Nephron progenitor cell (in vitro differentiated cells): ENCODE measurements around the gene ARHGAP45.

Experiments
- DNase-seq: peaks from one replicate; pipeline ENCODE4 v3.0.0; 2021
- H3K27ac Mint-ChIP-seq: 2 replicates; pipeline ENCODE4 v1.8.0; 2021; ENCODE audit warnings: mild to moderate bottlenecking, moderate library complexity, mixed read lengths
- H3K27me3 Mint-ChIP-seq: 2 replicates; pipeline ENCODE4 v1.8.0; 2021; ENCODE audit warnings: mild to moderate bottlenecking, low read depth, mixed read lengths; ENCODE audit not compliant: poor library complexity
- H3K36me3 Mint-ChIP-seq: 2 replicates; pipeline ENCODE4 v1.8.0; 2021; ENCODE audit warnings: low read depth, mixed read lengths
- H3K4me1 Mint-ChIP-seq: 2 replicates; pipeline ENCODE4 v1.8.0; 2021; ENCODE audit warnings: mixed read lengths
- H3K4me3 Mint-ChIP-seq: 2 replicates; pipeline ENCODE4 v1.8.0; 2021; ENCODE audit warnings: mild to moderate bottlenecking, moderate library complexity, mixed read lengths
- H3K9me3 Mint-ChIP-seq: 2 replicates; pipeline ENCODE4 v1.8.0; 2021; ENCODE audit warnings: mild to moderate bottlenecking, moderate library complexity, mixed read lengths
- TF ChIP-seq, protein P1 (sequence below): fragments of 200-600 bp; sonication (generic); IDR thresholded peaks from 2 replicates; pipeline ENCODE4 v1.5.0; 2021; ENCODE audit warnings: antibody characterized with exemption

Gene ARHGAP45

GRCh38 chr19:1104311-1105007 is 37.5 kb downstream of the ARHGAP45 start:
- Mint-ChIP-seq H3K27me3 (no peaks in the 10 kb centered on the region), H3K36me3 (no peaks in the 10 kb centered on the region), H3K27ac (no peak overlapping the region), H3K4me1 (peaks cover 34% of the 10 kb centered on the region), H3K4me3 (peak overlapping the region; percentile 79), H3K9me3 (no peaks in the 10 kb centered on the region)
- TF ChIP-seq, protein P1, sequence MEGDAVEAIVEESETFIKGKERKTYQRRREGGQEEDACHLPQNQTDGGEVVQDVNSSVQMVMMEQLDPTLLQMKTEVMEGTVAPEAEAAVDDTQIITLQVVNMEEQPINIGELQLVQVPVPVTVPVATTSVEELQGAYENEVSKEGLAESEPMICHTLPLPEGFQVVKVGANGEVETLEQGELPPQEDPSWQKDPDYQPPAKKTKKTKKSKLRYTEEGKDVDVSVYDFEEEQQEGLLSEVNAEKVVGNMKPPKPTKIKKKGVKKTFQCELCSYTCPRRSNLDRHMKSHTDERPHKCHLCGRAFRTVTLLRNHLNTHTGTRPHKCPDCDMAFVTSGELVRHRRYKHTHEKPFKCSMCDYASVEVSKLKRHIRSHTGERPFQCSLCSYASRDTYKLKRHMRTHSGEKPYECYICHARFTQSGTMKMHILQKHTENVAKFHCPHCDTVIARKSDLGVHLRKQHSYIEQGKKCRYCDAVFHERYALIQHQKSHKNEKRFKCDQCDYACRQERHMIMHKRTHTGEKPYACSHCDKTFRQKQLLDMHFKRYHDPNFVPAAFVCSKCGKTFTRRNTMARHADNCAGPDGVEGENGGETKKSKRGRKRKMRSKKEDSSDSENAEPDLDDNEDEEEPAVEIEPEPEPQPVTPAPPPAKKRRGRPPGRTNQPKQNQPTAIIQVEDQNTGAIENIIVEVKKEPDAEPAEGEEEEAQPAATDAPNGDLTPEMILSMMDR, result no peak
- DNase-seq, result peak; percentile 84

DNA sequence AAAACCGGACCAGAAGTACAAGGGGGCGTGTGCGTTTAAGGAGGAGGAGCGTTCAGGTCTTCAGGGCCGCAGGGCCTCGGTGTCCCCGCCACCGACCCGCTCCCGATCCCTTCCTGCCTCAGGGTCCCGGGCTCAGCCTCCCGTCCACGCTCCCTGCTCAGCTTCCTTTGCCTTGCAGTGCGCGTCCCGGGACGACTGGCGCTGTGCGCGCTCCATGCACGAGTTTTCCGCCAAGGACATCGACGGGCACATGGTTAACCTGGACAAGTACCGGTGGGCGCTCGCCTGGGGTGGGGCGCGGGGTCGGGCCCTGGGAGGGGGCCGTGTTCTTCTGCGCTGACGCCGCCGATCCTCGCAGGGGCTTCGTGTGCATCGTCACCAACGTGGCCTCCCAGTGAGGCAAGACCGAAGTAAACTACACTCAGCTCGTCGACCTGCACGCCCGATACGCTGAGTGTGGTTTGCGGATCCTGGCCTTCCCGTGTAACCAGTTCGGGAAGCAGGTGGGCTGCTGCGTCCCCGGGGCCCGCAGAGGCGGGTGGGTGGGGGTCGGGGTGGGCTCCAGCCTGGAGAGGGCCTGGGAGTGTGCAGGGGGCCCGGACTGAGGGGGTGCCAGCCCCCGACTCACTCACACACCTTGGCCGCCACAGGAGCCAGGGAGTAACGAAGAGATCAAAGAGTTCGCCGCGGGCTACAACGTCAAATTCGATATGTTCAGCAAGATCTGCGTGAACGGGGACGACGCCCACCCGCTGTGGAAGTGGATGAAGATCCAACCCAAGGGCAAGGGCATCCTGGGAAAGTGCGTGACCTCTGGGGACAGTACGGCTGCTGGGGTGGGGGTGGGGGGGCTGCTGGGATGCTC is 38.3 kb downstream of the ARHGAP45 start:
- H3K4me1 Mint-ChIP-seq, result peaks cover 30% of the 10 kb centered on the region
- TF ChIP-seq, protein P1, result no peak
- no peaks in the 10 kb centered on the region for H3K27me3 Mint-ChIP-seq
- H3K9me3 Mint-ChIP-seq, result no peaks in the 10 kb centered on the region
- H3K27ac Mint-ChIP-seq, result no peak overlapping the region
- peak overlapping the region; percentile 79 for H3K4me3 Mint-ChIP-seq
- peak; percentile 51 for DNase-seq
- H3K36me3 Mint-ChIP-seq, result no peaks in the 10 kb centered on the region

GRCh38 chr19:1105873-1106840 is 39.2 kb downstream of the ARHGAP45 start:
- peaks cover 28% of the 10 kb centered on the region for H3K4me1 Mint-ChIP-seq
- H3K4me3 Mint-ChIP-seq, result peak overlapping the region; percentile 74
- DNase-seq, result no peak
- H3K27me3 Mint-ChIP-seq, result no peaks in the 10 kb centered on the region
- H3K36me3 Mint-ChIP-seq, result no peaks in the 10 kb centered on the region
- no peaks in the 10 kb centered on the region for H3K9me3 Mint-ChIP-seq
- no peak overlapping the region for H3K27ac Mint-ChIP-seq
- TF ChIP-seq, protein P1, result no peak

DNA sequence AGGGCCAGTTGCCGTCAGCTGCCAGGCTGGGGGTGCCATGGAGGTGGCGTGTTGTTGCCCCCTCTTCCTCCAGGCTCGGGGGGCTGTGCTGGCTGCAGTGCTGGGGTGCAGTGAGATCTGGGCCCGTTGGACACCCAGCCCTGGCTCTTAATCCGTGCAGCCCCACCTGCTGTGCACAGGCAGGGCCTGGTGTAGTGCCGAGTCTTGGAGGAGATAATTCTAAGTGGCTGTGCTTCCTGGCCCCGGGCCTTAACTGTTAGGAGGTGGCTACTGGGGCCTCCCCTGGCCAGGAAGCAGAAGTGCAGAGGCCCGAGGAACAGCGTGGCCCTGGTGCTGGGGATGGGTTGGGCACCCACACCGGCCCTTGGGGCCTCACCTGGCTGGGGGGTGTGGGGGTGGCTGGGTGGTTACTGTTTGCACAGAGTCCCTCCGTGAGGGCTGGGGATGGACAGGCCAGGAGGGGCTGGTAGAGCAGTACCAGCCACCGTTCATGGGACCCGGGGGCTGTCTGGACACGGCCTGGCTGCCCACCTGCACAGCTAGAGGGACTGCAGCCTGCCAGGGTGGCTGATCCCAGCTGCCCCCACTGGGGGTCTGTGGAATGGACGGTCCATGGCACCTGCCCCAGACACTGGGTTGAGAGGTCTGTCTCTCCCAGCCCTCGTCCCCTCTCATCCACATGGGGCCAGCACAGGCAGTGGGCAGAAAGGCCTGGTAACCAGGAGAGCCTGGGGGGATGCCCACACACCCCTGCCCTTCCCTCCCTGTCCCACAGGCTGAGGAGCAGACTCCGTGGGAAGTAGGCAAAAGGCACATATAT is 40.1 kb downstream of the ARHGAP45 start:
- Mint-ChIP-seq H3K27ac (no peak overlapping the region), H3K27me3 (no peaks in the 10 kb centered on the region), H3K4me1 (peaks cover 19% of the 10 kb centered on the region), H3K36me3 (no peaks in the 10 kb centered on the region), H3K4me3 (peak overlapping the region; percentile 38), H3K9me3 (no peaks in the 10 kb centered on the region)
- DNase-seq, result no peak
- TF ChIP-seq, protein P1, result no peak

- no peaks in the 10 kb centered on the region for H3K36me3 Mint-ChIP-seq
- no peak overlapping the region for H3K27ac Mint-ChIP-seq
- no peak overlapping the region for H3K4me3 Mint-ChIP-seq
- H3K27me3 Mint-ChIP-seq, result no peaks in the 10 kb centered on the region
- H3K9me3 Mint-ChIP-seq, result no peaks in the 10 kb centered on the region
- TF ChIP-seq, protein P1, result no peak
- H3K4me1 Mint-ChIP-seq, result peaks cover 14% of the 10 kb centered on the region
- no peak for DNase-seq
Measured at GRCh38 chr19:1107661-1108261, 40.8 kb downstream of the ARHGAP45 start.
